ENCODE measurements around the gene ARL15. TPM values are rescaled to one million over a fixed set of nuclear protein-coding genes. Genes with fewer than 3 reads are reported as not detected.
A peak's percentile ranks its signal among the peaks of the same experiment; 100 is the strongest.

ARL15 gene
- total RNA-seq, 6 donors from 2014 or later: 6.7 to 36.4 (median 20.7) TPM

- no peak for TF ChIP-seq POLR2AphosphoS5 (IDR thresholded peaks at IDR 0.05)
- no peak for TF ChIP-seq CTCF (IDR thresholded peaks at IDR 0.05)
- TF ChIP-seq EP300 (IDR thresholded peaks at IDR 0.05): no peak
- TF ChIP-seq POLR2A (IDR thresholded peaks at IDR 0.05): no peak
These were observed 86.1 kb downstream of the ARL15 start for GRCh38 chr5:54224103-54224826.

GRCh38 chr5:54222336-54222735 lies 88.0 kb downstream of the ARL15 start:
- DNase-seq (no peak), ATAC-seq (ENCODE audit: low FRiP score in 2 of 2) (no peak)
- no peak for TF ChIP-seq POLR2A (IDR thresholded peaks at IDR 0.05)
- TF ChIP-seq CTCF (IDR thresholded peaks at IDR 0.05): no peak
- TF ChIP-seq EP300 (IDR thresholded peaks at IDR 0.05): no peak
- TF ChIP-seq POLR2AphosphoS5 (IDR thresholded peaks at IDR 0.05): no peak
- peaks cover 0 to 3% (median 1%) of the 10 kb centered on the region in 4 donors for H3K4me1 ChIP-seq
- no peaks in the 10 kb centered on the region for H3K36me3 ChIP-seq
- 92 to 95% methylated on average over 4 of the region's 4 CpGs for WGBS, 2 donors
- H3K27ac ChIP-seq: no peak overlapping the region
- H3K27me3 ChIP-seq: no peaks in the 10 kb centered on the region
- H3K9me3 ChIP-seq: no peaks in the 10 kb centered on the region
- H3K4me3 ChIP-seq: no peak overlapping the region

More at GRCh38 chr5:54224103-54224826, 86.1 kb downstream of the ARL15 start:
- WGBS, 2 donors: 83 to 86% methylated on average over 10 of the region's 10 CpGs
- Histone ChIP-seq H3K9me3 (no peaks in the 10 kb centered on the region), H3K27ac (no peak overlapping the region), H3K4me1 (peaks cover 0 to 8% (median 3%) of the 10 kb centered on the region in 4 donors), H3K4me3 (no peak overlapping the region), H3K27me3 (no peaks in the 10 kb centered on the region), H3K36me3 (no peaks in the 10 kb centered on the region)
- DNase-seq: no peak
- no peak for ATAC-seq (ENCODE audit: low FRiP score in 2 of 2)

GRCh38 chr5:54221135-54221534 lies 89.2 kb downstream of the ARL15 start:
- WGBS, 2 donors: 84 to 88% methylated on average over 1 of the region's 1 CpG
- ATAC-seq (ENCODE audit: low FRiP score in 2 of 2): no peak
- Histone ChIP-seq H3K27ac (no peak overlapping the region), H3K9me3 (no peaks in the 10 kb centered on the region), H3K36me3 (no peaks in the 10 kb centered on the region), H3K4me1 (peaks cover 0 to 3% (median 1%) of the 10 kb centered on the region in 4 donors), H3K27me3 (no peaks in the 10 kb centered on the region), H3K4me3 (peak overlapping the region in 1 of 4 donors; percentile 34)
- TF ChIP-seq POLR2A (IDR thresholded peaks at IDR 0.05): no peak
- TF ChIP-seq CTCF (IDR thresholded peaks at IDR 0.05): no peak
- no peak for TF ChIP-seq POLR2AphosphoS5 (IDR thresholded peaks at IDR 0.05)
- TF ChIP-seq EP300 (IDR thresholded peaks at IDR 0.05): no peak
- DNase-seq: no peak

GRCh38 chr5:54220230-54221040 lies 89.9 kb downstream of the ARL15 start:
- no peak for ATAC-seq (ENCODE audit: low FRiP score in 2 of 2)
- Histone ChIP-seq H3K4me1 (peaks cover 0 to 3% (median 1%) of the 10 kb centered on the region in 4 donors), H3K4me3 (peak overlapping the region in 3 of 4 donors; percentile 15 to 34 (median 17)), H3K27me3 (no peaks in the 10 kb centered on the region), H3K9me3 (no peaks in the 10 kb centered on the region), H3K27ac (no peak overlapping the region), H3K36me3 (no peaks in the 10 kb centered on the region)
- DNase-seq: no peak
- TF ChIP-seq EP300 (IDR thresholded peaks at IDR 0.05): no peak
- TF ChIP-seq POLR2A (IDR thresholded peaks at IDR 0.05): no peak
- TF ChIP-seq CTCF (IDR thresholded peaks at IDR 0.05): no peak
- no peak for TF ChIP-seq POLR2AphosphoS5 (IDR thresholded peaks at IDR 0.05)
- WGBS, 2 donors: 63 to 69% methylated on average over 12 of the region's 12 CpGs

All from upper lobe of left lung (tissue), 6 donors.